Renal pelvis (tissue), 4 donors: Measurements from ENCODE around the gene PCGF5. TPM values are rescaled to one million over a fixed set of nuclear protein-coding genes. Genes with fewer than 3 reads are reported as not detected.
"Not testable (repeated sequence)": the region's sequence is repeated elsewhere in the genome, so short reads cannot be mapped to it uniquely, and the experiment has no call there.

Experiments used
- DNase-seq: peaks from one replicate; pipeline ENCODE4 v3.0.0-alpha.2; 2013
- polyA plus RNA-seq, 3 donors: library from polyadenylated mRNA; unstranded; fragments of 120-200 nt; gene quantifications; one replicate each; pipeline ENCODE4 v1.2.1, GENCODE V29; 2013; ENCODE audit not compliant: insufficient read length in 3 of 3

Gene PCGF5
- polyA plus RNA-seq, 3 donors, result 18.9 to 23.4 (median 23.3) TPM

GRCh38 chr10:91253300-91253699 lies 32.8 kb downstream of the PCGF5 start:
- no peak for DNase-seq

GRCh38 chr10:91257310-91257709 lies 36.8 kb downstream of the PCGF5 start:
- no peak for DNase-seq

DNA sequence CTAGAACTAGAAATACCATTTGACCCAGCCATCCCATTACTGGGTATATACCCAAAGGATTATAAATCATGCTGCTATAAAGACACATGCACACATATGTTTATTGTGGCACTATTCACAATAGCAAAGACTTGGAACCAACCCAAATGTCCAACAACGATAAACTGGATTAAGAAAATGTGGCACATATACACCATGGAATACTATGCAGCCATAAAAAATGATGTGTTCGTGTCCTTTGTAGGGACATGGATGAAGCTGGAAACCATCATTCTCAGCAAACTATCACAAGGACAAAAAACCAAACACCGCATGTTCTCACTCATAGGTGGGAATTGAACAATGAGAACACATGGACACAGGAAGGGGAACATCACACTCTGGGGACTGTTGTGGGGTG lies 40.0 kb downstream of the PCGF5 start:
- not testable (repeated sequence) for DNase-seq

DNA sequence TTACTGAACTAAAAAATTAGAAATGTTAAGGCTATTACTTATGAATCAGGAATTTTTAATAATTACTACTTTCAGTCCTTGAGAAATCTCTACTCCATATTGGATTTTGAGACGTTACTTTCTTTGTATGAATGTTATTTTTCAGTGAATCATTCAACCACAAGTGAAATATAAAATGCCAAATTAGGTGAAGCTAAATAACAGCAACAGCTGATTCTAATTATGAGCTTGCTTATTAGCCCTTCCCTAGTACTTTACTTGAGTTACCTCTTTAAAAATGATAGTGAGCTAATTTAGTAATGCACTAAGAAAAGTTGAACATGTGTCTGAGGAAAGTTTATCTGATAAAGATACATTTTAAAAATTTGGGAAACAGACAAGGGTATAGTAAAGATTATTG lies 51.4 kb downstream of the PCGF5 start:
- DNase-seq, result no peak

- DNase-seq, result no peak
Observed at GRCh38 chr10:91284486-91285090, 64.1 kb downstream of the PCGF5 start.

DNA sequence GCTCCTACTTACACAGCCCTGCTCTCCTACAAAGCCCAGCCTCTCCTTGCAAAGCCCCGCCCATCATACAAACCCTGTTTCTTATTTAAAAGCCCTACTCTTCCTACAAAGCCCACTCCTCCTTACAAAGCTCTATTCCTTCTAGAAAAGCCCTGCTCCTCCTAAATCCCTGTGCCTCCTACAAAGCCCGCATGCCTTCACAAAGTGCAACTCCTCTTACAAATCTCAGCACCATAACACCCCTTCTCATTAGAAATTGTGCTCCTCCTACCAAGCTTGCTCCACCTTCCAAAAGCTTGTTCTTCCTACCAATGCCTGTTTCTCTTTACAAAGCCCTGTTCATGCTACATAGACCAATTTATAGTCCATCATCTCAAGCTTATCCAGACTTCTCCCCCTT lies 66.1 kb downstream of the PCGF5 start:
- no peak for DNase-seq

DNA sequence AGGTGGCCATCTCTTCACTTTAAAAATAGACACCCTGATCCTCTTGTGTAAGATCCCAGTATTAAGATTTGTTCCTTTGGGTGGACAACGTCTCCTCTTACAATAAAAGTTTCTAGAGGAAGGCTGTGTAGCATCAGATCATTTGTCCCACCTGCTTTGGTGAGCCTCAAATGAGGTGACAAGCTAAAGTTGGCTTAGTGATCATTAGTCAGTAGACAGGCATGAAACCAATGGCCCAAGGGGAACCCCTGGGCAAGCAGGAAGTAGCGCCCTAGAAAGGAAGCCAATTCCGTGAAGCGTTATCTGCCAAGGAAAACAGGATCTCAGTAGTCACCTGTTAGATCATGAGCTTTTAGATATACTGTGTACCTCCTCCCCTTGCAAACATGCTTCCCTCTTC lies 66.8 kb downstream of the PCGF5 start:
- no peak for DNase-seq

- no peak for DNase-seq
Observed at GRCh38 chr10:91287912-91288311, 67.4 kb downstream of the PCGF5 start.

DNA sequence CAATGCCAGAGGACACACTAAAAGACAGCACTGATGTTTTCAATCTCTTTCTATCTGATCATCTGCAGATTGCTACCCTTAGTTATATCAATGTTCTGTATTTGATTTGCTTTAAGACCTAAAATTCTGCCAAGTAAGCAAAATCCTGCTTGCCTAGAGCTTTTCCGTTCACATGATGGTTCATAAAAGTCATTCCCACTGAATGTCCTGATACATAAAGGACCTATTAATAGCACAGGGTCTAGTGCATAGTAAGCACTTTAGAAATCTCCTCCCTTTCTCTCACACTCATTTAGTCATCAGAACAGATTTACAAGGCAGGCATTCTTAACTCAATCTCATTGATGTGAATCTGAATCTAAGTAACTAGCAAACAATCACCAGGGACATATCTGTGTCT lies 68.8 kb downstream of the PCGF5 start:
- DNase-seq, result no peak

GRCh38 chr10:91290607-91291006 lies 70.1 kb downstream of the PCGF5 start:
- no peak for DNase-seq

GRCh38 chr10:91294134-91294906 lies 73.9 kb downstream of the PCGF5 start:
- no peak for DNase-seq

- no peak for DNase-seq
Observed at GRCh38 chr10:91295346-91295745, 74.9 kb downstream of the PCGF5 start.

DNA sequence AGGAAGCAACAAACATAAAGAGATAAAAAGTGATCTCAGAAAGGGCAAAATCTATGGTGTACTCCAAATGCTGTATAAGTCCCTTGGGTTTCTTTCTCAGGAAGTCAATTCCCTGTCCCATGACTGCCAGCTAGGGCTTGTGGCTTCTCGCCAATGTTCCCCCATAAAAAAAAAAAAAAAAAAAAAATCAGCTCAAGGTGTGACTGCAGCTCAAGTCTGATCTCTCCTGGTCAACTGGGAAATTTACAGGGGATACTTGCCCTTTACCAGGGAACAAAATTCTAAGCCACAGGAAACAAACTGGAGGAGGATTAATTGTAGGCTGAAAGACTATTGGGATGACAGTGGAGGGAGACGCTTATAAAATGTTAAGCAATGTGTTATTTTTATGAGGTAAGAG lies 76.0 kb downstream of the PCGF5 start:
- DNase-seq, result no peak

DNA sequence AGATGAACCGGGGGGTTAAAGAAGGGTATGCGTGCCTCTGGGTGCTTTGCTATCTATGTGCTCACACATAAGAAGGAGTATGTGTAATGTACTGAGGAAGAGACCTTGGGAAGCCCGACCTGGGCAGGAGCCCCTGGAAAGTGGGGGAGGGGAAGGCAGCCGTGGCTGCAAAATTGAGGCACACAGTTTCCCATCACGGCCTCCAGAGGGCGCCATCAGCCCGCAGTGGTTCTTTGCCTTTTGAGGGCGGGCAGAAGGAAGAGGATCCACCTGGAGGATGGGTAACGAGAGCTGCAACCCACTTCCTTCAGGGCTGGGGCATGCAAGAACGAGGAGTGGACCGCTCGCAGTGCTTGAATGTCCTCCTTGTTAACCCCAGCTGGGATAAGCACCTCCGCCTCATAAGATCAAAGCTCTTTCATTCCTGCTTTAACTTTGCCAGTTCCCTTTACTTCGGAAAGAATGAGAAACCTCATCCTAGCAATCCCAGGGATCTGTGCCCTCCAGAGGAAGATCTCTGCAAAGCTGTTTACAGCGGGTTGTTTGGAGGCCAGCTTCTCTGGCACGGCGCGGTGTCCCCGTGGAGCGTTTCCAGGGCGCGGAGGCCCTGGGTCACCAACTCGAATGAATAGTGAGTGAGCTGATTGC lies 77.9 kb downstream of the PCGF5 start:
- DNase-seq, result peak; percentile 72

DNA sequence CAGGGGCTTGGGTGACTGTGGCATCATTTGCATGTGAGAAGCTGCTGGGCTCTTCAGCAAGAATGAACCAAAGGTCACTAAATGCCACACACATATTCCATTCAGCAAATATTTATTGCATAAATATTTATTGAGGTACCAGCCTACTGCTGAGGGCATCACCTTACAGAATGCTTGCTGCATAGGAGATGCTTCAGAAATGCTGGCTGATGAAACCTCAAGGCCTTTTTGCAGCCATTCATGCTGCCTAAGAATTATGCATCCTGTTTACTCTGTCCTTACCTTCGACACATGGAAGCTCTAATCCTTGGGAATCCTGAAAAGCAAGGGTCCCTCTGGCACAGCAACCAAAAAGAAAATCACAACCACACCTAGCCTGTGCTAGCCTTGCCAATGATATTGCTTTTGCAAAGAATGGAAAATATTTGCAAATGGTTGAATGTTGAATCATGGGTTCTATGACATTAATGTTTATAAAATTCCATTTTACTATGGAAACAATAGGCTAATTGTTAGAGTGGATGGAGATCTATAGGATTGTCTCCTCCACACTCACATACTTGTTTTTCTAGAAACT lies 79.6 kb downstream of the PCGF5 start:
- DNase-seq, result no peak

DNA sequence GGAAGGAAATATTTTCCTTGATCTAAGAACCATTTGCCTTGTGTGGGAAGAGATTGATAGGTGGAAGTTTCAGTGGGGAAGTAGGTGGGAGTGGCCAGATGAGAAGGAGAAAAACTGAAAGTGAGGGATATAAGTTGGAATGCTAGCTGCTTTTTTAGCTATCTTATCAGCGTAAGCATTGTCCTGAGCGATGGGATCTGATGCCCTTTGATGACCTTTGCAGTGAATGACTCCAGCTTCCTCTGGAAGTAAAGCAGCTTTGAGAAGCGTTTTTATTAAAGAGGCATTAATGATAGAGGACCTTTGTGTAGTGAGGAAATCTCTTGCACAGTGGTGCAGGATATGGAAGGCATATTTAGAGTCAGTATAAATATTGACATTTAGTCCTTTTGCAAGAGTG lies 82.5 kb downstream of the PCGF5 start:
- DNase-seq, result not testable (repeated sequence)

GRCh38 chr10:91305979-91306378 lies 85.5 kb downstream of the PCGF5 start:
- not testable (repeated sequence) for DNase-seq

DNA sequence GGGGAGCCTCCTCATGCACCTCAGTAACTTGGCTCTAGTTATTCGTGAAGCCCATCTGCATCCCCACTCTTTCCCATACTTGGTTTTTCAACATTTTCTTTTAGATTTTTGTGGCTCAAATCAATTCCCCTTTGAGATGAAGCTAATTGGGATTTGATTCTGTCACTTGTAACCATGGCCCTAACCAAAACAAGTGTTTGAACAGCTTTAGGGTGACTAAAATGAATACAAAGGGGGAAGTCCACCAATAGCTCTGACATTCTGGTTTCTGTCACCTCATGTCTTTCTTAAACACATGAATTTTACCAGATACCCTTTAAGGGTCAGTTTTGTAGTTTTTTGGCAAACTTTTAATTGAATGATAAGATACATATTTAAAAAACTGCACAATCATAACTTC lies 87.0 kb downstream of the PCGF5 start:
- no peak for DNase-seq

DNA sequence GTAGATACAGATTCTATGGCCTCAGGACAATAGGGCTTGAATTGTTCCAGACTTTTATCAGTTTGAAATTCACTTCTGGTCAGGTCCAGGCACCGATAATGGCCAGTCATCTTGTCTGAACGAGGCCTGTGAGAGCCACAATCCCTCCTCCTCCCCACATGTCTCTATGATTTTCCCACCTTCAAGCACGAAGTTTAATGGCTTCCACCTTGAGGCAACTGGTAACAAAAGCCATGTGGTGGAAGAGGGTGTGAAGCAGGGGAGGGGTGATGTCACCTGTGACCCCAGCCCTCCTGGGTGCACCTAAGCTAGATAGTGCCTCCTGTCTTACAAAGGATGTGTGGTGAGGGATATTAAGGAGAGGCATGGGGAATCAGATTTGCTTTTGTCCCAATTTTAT lies 89.2 kb downstream of the PCGF5 start:
- no peak for DNase-seq

DNA sequence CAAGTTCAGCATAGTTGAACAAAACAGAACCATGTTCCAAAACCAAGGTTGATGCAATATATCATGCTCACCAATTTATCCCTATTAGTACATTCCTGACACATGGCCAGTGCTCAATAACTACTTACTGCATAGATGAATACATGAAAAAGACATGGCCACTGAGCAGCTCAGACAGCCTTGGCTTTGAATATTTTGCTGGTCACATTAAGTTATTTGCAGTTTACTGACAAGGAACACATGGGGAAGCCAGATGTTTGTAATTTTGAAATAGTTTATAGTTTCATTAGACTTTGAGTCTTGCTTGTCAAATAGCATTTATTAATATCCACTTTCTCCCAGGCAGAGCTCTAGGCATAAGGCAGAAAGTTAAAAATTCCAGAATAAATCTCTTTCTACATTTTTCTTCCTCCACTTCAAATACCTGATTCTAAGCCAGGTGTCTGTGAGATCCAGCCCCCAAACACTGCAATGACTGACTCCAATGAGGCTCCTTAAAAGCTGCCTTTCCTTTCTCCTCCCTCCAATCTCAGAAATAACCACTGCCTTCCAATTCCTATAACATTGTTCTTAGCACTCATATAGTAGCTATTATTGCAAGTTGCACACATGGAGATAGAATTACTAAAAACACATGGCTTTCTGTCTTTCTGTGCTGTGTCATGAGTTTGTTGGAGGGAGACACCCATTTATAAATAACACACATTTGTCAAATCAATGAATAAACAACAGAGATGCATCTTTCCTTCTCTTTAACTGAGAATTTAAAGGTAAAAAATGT lies 91.3 kb downstream of the PCGF5 start:
- DNase-seq, result no peak

DNA sequence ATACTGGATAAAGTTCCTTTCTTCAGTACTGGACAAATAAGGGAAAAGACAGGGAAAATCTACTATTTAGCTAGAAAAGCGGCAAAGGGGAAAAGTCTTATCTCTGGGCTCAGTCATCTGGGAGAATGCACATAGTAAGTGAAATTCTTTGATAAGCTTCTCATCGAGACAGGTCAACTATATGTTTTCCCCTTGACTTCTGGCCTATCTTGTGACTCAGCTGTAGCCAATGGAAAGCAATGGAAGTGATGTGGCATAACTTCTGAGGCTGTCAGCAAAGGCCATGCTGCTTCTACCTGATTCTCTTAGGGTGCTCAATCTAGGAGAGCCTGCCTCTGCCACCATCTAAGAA lies 91.9 kb downstream of the PCGF5 start:
- DNase-seq, result no peak

DNA sequence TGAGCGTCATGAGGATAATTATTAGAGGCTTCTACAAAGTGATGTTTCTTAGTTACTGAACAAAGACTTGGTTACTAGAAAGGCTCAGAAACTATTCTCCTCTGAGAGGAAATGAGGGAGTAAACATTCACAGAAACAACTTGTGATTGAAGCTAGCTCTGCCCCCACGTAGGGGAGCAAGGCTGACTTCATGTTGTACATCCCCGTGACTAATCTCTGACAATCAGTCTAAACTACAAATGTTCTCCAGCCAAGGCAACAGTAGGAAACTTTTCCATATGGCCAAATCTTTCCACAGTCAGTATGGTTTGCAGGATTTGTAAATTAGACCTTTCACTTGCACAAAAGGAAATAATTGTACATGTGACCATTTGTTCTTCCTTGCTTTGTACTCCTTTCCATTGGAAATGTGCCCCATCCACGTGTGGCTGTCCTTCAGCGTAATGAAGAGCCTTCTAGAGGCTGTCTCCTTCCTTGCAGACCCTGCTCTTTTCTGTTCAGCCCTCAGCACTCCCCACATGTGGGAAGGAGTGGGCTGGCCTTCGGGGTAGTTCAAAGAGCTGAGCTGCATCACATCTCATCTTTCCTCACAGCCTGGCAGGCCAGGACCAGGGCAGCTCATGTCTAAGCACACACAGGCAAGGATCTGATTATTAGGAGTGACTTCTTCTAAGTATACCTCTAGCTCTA lies 93.5 kb downstream of the PCGF5 start:
- no peak for DNase-seq
